ENCODE measurements around the gene SLC8B1. TPM values are rescaled to one million over a fixed set of nuclear protein-coding genes. Genes with fewer than 3 reads are reported as not detected.

SLC8B1 gene
- total and polyA plus RNA-seq, 2 of the 4 experiments (the other 2 are of a cell fraction): 4.1 to 10.2 TPM

DNA sequence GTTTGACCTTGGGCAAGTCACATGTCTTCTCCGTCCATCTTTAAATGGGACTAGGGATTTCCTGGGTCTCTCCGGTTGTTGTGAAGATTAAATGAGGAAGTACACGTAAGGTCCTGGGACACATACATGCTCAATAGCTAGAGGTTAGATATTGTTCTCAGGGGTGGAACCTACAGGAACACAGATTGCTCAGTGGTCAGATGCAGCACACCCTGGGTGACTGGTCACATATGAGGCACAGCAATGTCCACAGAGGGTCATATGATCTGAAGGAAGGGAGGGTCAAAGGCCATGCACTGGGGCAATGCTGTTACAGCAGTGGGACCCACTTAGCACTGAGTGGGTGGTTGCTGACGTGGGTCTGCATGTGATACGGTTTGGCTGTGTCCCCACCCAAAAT lies 11.4 kb upstream of the SLC8B1 start:
- Histone ChIP-seq H2AK5ac (ENCODE audit: low read depth, low read length) (no peak overlapping the region), H3K4me1 (ENCODE audit: control insufficient read depth, insufficient read depth, low read length) (no peaks in the 10 kb centered on the region; the same call in 1 of the 2 replicates), H3K4me2 (ENCODE audit: low read depth, low read length) (no peak overlapping the region), H3K27ac (ENCODE audit: insufficient read depth, low read length) (no peak overlapping the region), H3K9ac (ENCODE audit: low read depth, low read length) (no peak overlapping the region), H4K8ac (ENCODE audit: low read depth in 2 of 2, low read length in 2 of 2) (no peak overlapping the region), H4K5ac (ENCODE audit: low read depth, low read length) (no peak overlapping the region), H3K18ac (ENCODE audit: low read depth, low read length) (no peak overlapping the region), H2BK15ac (ENCODE audit: low read depth, low read length) (no peak overlapping the region), H2BK5ac (ENCODE audit: low read depth, low read length, poor library complexity, severe bottlenecking) (no peak overlapping the region), H3K27me3 (ENCODE audit: control insufficient read depth, insufficient read depth, low read length) (peaks cover 13% of the 10 kb centered on the region; the same call in 1 of the 2 replicates), H2BK120ac (ENCODE audit: low read depth, low read length) (no peak overlapping the region), H2AK9ac (replicated peaks; ENCODE audit: low read depth, low read length, poor library complexity) (no peak overlapping the region), H3K56ac (ENCODE audit: extremely low read depth, insufficient read depth, low read length) (no peak overlapping the region), H3K79me1 (ENCODE audit: low read depth in 1 of 2, low read length in 2 of 2) (no peaks in the 10 kb centered on the region), H3K4ac (ENCODE audit: low read depth, low read length) (no peak overlapping the region), H2AFZ (replicated peaks; ENCODE audit: low read length, poor library complexity) (no peak overlapping the region), H3K9me1 (ENCODE audit: insufficient read depth, low read length) (no peaks in the 10 kb centered on the region), H3K36me3 (ENCODE audit: control insufficient read depth, insufficient read depth, low read length) (no peaks in the 10 kb centered on the region), H3K23ac (ENCODE audit: low read depth, low read length) (no peak overlapping the region), H3K9me3 (ENCODE audit: control insufficient read depth, insufficient read depth, low read length) (no peaks in the 10 kb centered on the region), H2BK20ac (ENCODE audit: low read depth, low read length) (no peak overlapping the region), H4K20me1 (ENCODE audit: insufficient read depth, low read length) (no peaks in the 10 kb centered on the region), H3K4me3 (ENCODE audit: insufficient read depth, low read depth, low read length) (no peak overlapping the region), H3K14ac (replicated peaks; ENCODE audit: low read depth, low read length) (no peak overlapping the region), H4K91ac (ENCODE audit: insufficient read depth, low read depth, low read length) (no peak overlapping the region)
- POLR2A ChIA-PET (ENCODE audit: unreplicated experiment): no interaction called here
- ATAC-seq (ENCODE audit: low read depth): no peak
- CTCF ChIA-PET: no interaction called here
- DNase-seq: no peak
- no CpG with 5 or more reads among the region's 5 CpGs for WGBS, 2 experiments (ENCODE audit: extremely low coverage in 2 of 2, insufficient read length in 1 of 2)
- intact Hi-C loops (cut with micrococcal nuclease) (no loop called here), dilution Hi-C loops (cut with HindIII; ENCODE audit: low sequenced_read_pairs, unreplicated experiment) (no loop called here), in situ Hi-C loops (cut with MboI; ENCODE audit: low sequenced_read_pairs) (no loop called here)
- TF ChIP-seq RCOR1 (IDR thresholded peaks at IDR 0.05; ENCODE audit: insufficient replicate concordance, low read length) (no peak), NFE2L2 (IDR thresholded peaks at IDR 0.05; ENCODE audit: low read depth, low read length) (no peak), CEBPB (IDR thresholded peaks at IDR 0.05; ENCODE audit: low read depth, low read length) (no peak), MXI1 (IDR thresholded peaks at IDR 0.05; ENCODE audit: borderline replicate concordance, low read depth, low read length) (no peak)
- no TSS peak for BruUV-seq (replicated peaks)

Measured in IMR-90 (cell line).